NCI-H460 (cell line): ENCODE measurements around the gene STRN4. TPM values are rescaled to one million over a fixed set of nuclear protein-coding genes. Genes with fewer than 3 reads are reported as not detected.

Source experiments
- DNase-seq: peaks from one replicate; pipeline ENCODE4 v3.0.0-alpha.2; 2016; ENCODE audit warnings: low read depth; ENCODE audit errors: extremely low read depth
- total RNA-seq: library from RNA; depleted of rRNA; stranded (reverse); fragments of >200 nt; shearing (Covaris generic); gene quantifications from 2 replicates; pipeline ENCODE4 v1.2.3, GENCODE V29; 2014

STRN4 gene
- total RNA-seq, 1 experiment from 2014 or later: 59.2 TPM

DNA sequence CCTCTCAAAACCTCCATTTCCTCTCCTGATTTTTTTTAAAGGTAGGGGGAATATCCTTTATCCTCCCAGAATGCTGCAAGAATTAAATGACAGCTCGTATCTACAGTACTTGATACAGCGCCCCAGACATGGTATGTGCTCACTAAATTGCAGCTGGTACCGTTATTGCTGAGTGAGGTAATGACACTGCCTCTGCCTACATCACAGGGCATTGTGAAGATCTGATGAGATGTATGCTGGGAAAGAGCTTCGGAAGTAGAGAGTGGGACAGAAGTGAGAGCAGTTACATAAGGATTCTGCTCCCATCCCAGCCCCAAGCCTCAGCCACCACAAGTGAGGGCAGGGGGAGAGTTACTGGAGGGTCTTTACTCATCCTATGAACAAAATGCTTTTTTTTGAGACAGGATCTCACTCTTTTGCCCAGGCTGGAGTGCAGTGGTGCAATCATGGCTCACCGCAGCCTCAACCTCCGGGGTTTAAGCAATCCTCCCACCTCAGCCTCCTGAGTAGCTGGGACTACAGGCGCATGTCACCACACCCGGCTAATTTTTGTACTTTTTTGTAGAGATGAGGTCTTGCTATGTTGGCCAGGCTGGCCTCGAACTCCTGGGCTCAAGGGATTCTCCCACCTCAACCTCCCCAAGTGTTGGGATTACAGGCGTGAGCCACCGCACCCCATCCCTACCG, 2.1 kb downstream of the STRN4 start:
- DNase-seq: no peak

DNA sequence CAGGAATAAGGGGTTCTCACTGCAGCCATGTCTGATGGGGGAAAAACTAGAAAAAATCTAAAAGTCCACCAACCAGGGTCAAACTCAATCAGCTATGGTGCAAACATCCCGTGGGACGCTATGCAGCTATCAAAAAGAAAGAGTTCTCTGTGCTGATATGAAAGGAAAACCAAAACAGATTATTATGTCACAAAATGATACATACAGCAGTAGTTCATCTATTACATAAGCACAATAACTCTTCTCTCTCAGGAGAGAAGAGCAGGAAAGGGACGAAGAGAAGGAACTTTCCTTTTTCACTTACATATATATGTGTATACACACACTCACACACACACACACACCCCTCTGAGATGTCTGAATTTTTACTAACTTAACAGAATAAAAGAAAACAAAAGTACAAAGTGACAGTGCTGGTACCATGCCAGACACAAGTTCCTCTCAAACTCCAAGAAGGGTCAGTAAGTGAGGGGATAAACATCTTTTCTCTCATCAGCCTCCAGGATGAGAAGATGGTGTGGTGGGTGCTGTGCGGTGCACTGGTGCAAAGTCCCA, 3.2 kb downstream of the STRN4 start:
- DNase-seq: no peak

DNA sequence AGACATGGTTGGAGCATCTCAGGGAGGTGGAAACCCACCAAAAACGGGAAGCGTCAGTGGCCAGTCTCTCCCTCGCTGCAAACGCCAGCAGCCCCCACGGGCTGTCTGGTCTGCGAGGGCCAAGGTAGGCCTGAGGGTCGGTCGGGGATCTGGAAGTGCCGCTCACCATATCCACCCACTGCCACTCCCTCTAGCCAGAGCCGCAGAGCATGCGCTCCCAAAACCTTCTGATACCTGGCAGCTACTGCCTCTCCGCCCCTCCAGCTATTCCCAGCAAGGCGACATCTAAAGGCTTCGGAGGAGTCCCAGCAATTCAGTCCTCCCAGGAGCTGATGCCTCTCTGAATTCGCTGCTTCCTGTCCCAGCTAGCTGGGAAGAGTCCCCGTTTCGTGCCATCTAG, 4.8 kb downstream of the STRN4 start:
- DNase-seq: no peak

DNA sequence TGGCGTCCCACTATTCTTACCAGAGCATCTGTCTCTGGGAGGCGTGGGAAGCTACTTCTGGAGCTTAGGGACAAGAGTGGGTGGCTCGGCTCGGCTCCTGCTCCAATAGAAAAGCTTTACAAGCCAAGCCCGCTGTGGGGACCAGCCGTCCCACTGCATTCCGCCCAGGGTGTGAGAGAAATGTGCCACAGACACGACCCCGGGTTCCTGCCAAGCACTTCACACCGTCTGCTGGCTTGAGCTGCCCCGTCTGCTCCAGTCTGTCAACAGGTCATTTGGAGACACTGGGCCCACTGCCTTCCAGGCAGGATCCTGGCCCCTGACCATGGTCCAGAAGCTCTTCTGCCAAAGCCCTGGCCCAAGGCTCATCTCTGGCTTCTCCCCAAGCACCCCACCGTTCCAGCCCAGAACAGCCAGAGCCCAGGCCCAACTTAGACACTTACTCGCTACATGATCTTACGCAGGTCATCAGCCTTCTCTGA, 6.9 kb downstream of the STRN4 start:
- DNase-seq: no peak

DNA sequence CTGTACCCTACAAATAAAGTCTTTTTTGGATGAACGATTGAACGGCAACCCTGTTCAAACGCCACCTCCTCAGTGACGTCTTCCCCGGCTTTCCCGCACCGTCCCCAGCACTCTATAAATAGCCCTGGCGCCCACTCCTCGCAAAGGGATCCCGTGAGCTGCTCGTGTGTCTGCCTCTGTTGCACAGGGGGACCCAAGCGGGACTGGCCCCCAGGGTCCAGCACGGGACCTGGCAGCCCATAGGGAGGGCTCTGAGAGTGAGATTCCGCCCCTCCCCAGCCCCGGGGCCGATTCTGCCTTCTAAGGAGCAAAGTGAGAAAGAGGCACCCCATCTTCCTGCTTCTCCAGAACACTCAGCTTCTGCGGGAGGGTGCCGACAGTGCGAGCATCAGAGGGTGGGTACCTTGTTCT, 8.5 kb downstream of the STRN4 start:
- DNase-seq: no peak

DNA sequence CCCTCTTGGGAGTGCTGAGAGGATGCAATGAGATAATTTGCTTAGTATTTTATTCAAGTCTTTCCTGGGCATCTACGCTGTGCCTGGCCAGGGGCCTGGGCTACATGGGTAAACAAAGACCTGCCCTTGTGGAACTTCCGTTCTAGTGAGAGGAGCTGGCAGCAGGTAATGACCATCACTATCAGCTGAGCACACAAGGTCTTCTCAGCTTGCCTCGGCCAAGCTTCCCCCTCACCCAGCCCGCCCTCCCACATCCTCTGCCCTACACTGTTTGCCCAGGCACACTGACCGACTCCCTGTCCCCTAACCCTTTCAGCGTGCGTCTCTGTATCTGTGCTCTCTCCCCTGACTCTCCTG, 9.0 kb downstream of the STRN4 start:
- no peak for DNase-seq

DNA sequence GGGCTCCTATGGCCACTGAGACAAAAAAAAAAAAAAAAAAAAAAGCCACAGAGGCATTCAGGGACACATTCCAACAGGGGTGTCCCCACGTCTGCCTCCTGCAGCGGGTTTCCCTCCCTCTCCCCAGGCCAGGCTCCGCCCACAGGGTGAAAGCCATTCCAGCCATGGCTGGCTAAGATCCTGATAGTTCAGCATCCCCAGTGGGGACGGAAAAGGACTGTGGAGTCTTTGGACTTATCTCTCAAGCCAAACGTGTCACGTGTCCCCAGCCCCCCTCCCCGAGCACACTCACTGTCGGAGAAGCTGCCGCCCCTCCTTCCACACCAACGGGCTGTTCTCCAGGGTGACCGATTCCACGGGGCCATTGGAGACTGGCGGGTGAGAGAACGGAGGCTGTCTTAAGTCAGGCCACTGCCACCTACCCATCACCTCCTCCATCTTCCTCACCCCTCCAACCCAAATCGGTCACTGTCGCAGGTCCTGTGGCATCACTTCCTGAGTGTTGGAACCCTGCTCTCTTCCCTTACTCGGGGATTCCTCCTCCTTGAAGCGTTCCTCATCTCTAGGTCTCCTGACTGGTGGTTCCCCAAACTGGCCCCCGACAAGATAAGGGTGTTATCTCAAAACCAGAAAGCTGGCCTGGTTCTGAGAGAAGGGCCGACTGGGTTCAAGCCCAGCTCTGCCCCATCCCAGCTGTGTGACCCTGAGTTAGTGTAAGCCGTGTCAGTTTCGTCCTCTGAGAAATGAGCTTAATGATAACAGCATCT, 9.5 kb downstream of the STRN4 start:
- DNase-seq: no peak

DNA sequence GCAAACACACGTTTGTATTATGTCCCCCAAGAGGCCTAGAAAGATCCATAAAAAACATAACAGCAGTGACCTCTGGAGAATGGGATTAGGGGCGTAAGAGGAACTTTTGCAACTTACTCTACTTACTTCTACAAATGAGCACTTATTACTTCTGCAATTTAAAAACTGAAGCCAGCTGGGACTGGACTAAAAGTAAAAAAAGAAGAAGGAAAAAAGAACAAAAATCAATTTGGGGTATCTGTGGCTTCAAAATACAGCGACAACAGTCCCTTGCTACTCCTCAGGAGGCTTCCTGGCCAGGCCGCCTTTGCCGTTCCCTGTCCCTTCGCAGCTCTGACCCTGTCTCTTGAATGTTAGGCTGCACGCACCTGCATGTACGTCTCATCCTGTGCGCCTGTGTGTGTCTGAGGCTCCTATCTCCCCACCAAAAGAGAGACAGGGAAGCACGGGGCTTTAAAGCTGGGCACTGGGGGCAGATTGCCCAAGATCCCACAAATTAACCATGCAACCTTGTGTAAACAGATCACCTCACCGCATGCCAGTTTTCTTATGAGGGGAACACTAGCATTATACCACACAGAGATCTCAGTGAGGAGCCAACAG, 12.5 kb downstream of the STRN4 start:
- no peak for DNase-seq

DNA sequence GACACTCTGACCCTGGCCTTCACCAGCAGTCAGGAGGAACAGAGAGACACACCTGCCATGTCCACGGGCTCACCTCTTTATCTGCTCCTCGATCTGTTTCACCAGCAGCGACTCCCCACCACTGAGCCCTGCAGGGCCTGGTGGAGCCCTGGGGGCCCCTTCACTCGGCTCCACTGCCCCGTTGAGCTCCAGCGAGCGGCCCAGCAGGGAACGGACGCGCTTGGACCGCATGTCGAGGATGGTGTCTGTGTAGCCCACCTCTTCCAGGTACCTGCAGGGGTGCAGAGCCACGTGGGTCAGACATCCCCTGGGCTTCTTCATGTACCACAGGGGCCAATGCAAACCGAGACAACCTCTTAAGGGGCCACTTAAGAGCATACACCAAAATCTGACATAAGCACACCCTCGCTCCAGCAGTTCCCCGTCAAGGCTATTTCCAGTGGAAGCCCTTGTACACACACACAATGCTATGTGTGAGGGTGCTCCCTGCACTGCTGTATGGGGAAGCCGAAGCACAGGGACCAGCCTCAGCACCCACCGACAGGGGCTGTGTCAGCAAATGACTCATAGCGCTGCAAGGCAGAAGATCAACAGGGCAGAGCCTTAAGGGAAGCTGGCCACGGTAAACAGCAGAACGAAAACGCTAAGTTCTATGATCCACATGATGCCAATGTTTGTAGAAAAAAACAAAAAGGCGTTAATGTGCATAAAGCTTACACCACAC, 13.1 kb downstream of the STRN4 start:
- no peak for DNase-seq

DNA sequence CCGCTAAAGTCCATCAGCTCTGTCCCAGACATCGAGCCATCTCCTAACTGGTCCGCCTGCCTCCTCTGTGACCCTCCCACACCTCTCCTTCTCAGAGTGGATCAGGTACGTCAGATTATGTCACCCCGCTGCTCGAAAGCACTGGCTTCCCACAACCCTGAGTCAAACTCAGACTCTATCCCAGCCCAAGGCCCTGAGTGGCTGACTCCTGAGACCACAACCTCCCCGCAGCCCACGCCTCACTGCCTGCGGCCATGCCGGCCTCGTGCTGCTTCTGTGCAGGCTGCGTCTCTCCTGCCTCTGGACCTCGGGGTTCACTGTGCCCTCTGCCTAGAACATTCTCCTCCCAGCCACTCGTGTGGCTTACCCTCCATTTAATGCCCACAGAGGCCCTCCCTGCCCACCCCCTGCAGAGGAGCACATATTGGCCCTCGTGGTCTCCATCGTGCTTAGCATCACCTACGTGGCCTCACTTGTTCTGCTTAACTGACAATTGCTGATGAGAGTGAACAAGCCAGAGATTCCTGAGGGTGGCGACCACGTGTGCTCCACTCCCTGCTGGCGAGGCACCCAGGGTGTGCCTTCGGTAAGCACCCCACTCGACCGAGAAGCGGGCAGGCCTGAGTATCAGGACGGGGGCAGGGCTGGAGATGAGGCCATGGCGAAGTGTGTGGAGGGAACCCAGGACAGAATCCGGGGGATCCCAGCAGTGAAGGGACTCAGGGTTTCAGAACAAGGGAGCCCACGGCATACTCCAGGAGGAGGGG, 13.9 kb downstream of the STRN4 start:
- no peak for DNase-seq

DNA sequence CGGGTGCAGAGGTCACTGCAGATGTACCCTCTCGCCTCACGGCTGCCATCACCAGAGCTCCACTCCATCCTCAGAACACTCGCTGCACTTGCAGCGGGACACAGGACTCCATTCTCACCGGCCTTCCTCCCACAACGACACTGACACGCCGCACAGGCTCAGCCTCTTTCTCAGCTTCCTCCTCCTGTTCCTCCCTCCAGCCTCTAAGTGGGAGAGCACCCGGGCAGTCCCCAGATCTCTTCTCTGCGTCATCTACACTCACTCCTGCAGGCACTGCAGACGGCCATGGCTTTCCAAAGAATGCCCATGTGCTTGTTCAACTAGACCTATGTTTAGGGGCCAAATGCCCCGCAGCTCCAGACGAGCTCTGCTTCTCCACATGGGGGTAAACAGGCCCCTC, 14.7 kb downstream of the STRN4 start:
- DNase-seq: no peak

DNA sequence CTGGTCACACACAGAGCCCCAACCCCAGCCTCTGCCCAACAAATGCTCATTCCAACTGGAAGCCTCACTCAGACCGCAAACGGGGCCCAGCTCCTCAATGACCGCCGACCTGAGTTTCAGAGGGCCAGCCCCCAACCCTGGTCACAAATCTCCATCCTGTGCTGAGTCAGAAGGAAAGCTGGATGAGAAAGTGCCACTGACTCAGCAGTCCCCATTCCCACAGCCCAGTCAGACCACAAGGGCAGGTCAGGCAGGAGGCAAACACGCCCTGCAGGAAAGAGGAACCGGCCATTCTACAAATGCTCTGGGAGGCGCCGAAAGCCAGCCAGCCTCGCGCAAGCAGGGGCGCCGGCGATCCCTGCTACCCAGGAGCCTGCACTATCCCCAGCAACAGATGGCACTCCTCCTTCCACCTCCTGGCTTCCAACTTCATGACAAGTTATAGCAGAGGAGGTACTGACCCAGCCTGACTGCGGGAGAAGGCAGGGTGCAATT, 15.2 kb downstream of the STRN4 start:
- no peak for DNase-seq

DNA sequence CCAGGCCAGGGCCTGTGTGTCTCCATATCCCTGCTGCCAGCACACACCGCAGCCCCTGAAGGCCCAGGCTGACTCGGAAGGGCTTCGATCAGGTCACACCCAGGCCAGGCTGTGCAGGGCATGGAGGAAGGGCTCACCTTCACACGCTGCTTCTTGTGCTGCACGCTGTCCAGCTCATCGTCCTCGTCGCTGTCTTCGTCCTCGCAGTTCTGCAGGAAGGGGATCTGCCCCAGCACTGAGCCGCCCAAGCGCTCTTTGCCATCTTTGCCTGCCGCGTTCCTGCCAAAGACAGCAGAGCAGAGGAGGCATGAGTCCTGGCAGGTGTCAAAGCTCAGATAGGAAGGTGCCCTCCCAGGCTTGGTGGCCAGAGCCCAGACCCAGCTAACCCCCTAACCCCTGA, 15.7 kb downstream of the STRN4 start:
- no peak for DNase-seq

DNA sequence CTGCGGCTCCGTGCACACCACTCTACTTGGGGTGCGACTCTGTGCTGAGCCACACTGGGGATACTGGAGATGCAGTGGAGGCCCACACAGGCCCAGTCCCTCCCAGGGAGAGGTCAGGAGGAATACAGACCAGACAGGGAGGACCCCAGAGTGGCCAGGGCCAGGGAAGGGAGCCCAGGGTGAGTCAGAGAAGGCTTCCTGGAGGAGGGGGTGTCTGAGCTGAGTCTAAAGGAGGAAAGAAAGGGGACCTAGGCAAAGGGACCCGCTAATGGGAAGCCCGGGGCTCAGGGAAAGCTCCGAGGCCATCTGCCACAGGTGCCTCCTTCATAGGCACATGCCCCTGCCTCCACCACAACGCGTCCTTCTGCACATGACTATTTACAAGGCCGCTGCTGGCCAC, 16.1 kb downstream of the STRN4 start:
- no peak for DNase-seq

DNA sequence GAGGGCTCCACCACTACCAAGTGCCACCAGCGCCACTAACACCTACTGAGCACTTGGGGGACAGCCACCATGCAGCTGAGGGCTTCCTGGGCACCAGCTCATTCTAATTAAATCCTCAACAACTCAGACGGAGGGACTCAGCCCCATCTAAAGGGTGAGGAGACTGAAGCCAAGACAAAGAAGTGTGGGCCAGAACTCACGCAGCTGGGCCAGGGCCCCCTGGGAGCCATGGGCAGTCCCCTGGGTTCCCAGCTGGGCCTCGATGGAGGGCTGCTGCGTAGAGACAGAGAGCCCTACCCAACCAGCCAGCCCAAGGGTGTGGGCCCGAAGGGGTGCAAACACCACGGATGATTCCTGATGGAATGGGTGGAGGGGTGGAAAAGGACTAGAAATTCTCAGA, 16.6 kb downstream of the STRN4 start:
- no peak for DNase-seq

DNA sequence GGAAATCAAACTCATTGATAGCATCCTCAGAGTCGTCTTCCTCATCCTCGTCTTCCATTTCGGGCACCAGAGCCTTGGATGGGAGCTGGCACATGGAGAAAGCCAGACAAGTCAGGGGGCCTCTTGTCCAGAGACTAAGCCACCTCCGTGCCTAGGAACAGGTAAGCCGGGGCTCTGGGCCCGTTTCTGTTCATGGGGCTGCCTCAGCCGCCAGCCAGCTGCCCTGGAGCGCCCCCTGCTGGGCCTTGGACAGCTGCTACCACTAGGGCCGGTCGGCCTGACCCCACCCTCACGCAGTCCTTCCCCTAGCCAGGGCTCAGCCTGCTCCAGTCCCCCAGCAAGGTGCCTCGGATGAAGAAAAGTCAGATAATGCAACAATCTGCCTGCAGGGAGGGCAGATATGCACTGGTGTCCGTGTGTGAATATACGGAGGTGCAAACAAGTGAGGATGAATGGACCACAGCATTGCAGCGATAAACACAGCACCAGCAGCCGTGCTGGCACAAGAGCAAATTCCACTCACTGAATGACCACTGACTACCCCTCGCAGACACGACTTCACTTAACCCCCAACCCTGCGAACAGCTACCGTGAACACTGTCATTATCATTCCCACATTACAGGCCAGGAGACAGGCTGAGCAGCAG, 17.4 kb downstream of the STRN4 start:
- DNase-seq: peak; percentile 43

DNA sequence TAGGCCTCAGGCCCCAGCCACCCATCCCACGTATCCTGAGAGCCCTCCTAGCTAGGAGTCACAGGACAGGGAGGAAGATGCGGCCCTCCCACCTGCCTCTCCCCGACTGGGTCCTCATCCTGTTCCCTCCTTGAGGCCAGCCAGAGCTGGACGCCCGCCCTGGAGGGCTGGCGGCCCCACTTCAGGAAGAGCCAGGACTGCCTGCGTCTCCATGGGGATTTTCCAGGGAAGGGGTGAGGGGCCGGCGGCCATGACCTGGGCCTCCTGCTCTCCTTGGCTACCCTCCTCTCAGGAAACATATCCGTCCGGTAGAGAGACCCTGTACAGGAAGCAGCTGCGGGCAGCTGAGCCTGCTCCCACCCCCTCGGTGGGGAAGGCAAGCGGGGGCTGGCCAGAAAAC, 18.0 kb downstream of the STRN4 start:
- DNase-seq: no peak

DNA sequence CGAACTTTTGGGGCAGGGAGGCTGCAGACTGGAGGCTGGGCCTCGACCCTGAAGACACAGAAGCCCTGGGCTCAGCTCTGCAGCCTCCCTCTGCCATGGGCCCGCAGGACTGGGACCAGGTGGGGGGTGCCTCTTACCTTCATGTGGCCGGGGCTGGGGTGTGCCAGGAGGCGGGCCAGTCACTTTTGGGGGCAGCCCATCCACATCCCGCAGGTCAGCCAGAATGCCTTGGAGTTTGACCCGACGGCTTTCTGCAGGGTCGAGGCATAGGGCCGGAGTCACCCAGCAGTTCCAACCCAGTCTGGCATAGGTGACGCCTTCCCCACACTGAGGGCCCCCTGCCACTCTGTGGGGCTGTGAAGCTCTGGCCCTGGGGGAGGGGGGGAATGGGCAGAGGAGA, 18.5 kb downstream of the STRN4 start:
- no peak for DNase-seq

DNA sequence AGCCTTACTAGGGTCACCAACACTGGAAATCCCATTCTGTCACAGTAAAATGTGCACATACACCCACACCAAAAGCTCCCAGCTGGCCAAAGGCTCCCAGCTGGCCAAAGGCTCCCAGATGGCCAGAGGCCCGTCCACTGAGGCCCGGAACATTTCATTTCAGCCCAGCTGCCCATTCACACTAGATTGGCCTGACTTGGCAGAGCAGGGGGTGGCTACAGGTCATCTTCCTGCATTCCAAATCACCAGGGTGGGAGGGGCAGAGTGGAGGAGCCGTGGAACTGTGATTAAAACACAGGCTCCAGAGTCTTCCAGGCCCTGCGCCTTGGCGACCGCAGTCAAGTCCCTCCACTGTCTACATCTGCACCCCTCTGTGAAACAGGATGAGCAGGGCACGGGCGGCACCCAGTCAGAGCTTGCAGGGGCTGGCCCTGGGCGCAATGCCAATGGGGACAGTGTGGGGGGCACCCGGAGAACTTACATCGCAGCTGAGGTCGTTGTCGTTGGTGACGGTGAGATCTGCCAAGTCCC, 19.2 kb downstream of the STRN4 start:
- DNase-seq: no peak
